HepG2 (cell line): Measurements from ENCODE around the gene FAM193A. TPM values are rescaled to one million over a fixed set of nuclear protein-coding genes. Genes with fewer than 3 reads are reported as not detected.

Experiments
- ATAC-seq: fragments of 200-7000 bp; cut with Tn5 transposase; 3 replicates; pipeline ENCODE4 v1.9.1; 2020; ENCODE audit warnings: mild to moderate bottlenecking, moderate library complexity
- BruUV-seq: library from RNA; stranded (reverse); fragments of 400-500 nt; replicated peaks from 2 replicates; lab custom pipeline; 2021; lab: Mats Ljungman, UMichigan
- CTCF ChIA-PET: fragments of 300-600 bp; formaldehyde crosslinking; extraction: SDS; loops from one replicate; lab custom pipeline; 2021; ENCODE audit warnings: low total read pairs, inconsistent platforms, low intra/inter-chr PET ratio; lab: Yijun Ruan, JAX
- POLR2A ChIA-PET: fragments of 350-600 bp; sonication (Branson Sonifier 250); formaldehyde crosslinking; loops from one replicate; lab custom pipeline; 2020; ENCODE audit warnings: antibody characterized with exemption, inconsistent platforms; lab: Yijun Ruan, JAX
- DNase-seq: peaks from one replicate; pipeline ENCODE4 v3.0.0-alpha.2; 2015; ENCODE audit warnings: low spot score
- FAIRE-seq: peaks from 3 replicates; lab custom pipeline; 2011; peaks lifted over from hg19 to GRCh38; lab: Jason Lieb, UNC
- H2AFZ ChIP-seq: one replicate; pipeline ENCODE4 v1.6.1; 2011; ENCODE audit warnings: low read length, inconsistent platforms
- H3K27ac ChIP-seq: fragments of 300-600 bp; 3 replicates; pipeline ENCODE4 v1.8.0; 2011; ENCODE audit warnings: mixed run types, mild to moderate bottlenecking, mixed read lengths, low read length, inconsistent platforms; ENCODE audit not compliant: insufficient read depth; ENCODE audit errors: extremely low read length
- H3K27me3 ChIP-seq, 2 experiments: fragments of 200-600 bp in 1 of 2; 2 replicates in 1 of 2; 3 replicates in 1 of 2; pipeline versions ENCODE4 v1.6.0 to v1.8.0; 2011; ENCODE audit warnings: low read length in 2 of 2, mild to moderate bottlenecking in 2 of 2, moderate library complexity in 2 of 2, inconsistent platforms in 1 of 2; ENCODE audit not compliant: insufficient read depth in 2 of 2, control insufficient read depth in 1 of 2
- H3K36me3 ChIP-seq, 2 experiments: fragments of 200-600 bp in 1 of 2; replicated peaks in 1 of 2; 2 replicates in 1 of 2; 3 replicates in 1 of 2; pipeline versions ENCODE4 v1.5.1 to v1.8.0; 2011; ENCODE audit warnings: low read length in 2 of 2, inconsistent platforms in 1 of 2; ENCODE audit not compliant: insufficient read depth in 2 of 2, control insufficient read depth in 1 of 2
- H3K4me1 ChIP-seq: 2 replicates; pipeline ENCODE4 v1.5.1; 2012; ENCODE audit warnings: low read length, inconsistent platforms; ENCODE audit not compliant: insufficient read depth
- H3K4me2 ChIP-seq: 2 replicates; pipeline ENCODE4 v1.6.0; 2011; ENCODE audit warnings: low read depth, low read length, inconsistent platforms
- H3K4me3 ChIP-seq, 3 experiments: fragments of 200-600 bp in 1 of 3; sonication (generic), shearing (Covaris generic) in 1 of 3; replicated peaks in 1 of 3; 2 replicates each; pipeline ENCODE4 v1.5.1; 2011 to 2016; ENCODE audit warnings: low read length in 3 of 3, inconsistent platforms in 2 of 3, low read depth in 2 of 3, mild to moderate bottlenecking in 2 of 3, control low read depth in 1 of 3, mixed read lengths in 1 of 3; ENCODE audit not compliant: insufficient read depth in 1 of 3
- H3K79me2 ChIP-seq: one replicate; pipeline ENCODE4 v1.6.1; 2011; ENCODE audit warnings: low read length, inconsistent platforms; ENCODE audit not compliant: insufficient read depth
- H3K9ac ChIP-seq: 2 replicates; pipeline ENCODE4 v1.6.0; 2011; ENCODE audit warnings: mild to moderate bottlenecking, low read depth, low read length, inconsistent platforms; ENCODE audit not compliant: insufficient read depth
- H3K9me3 ChIP-seq: 2 replicates; pipeline ENCODE4 v1.5.1; 2012; ENCODE audit warnings: mild to moderate bottlenecking, low read length
- H4K20me1 ChIP-seq: 2 replicates; pipeline ENCODE4 v1.6.0; 2011; ENCODE audit warnings: inconsistent platforms, mild to moderate bottlenecking, low read length, moderate library complexity; ENCODE audit not compliant: insufficient read depth
- CEBPB ChIP-seq: IDR thresholded peaks from 2 replicates; pipeline ENCODE4 v1.6.1; 2011; ENCODE audit warnings: low read depth, low read length, improper control_type of control experiment, borderline replicate concordance
- CEBPG ChIP-seq: IDR thresholded peaks from 2 replicates; pipeline ENCODE4 v1.6.1; 2016
- IKZF5 ChIP-seq: IDR thresholded peaks from 2 replicates; pipeline ENCODE4 v1.6.1; 2018; ENCODE audit warnings: missing genetic modification reagents, mild to moderate bottlenecking, missing compliant biosample characterization
- POLR2A ChIP-seq, 2 experiments: IDR thresholded peaks; 2 replicates each; pipeline ENCODE4 v1.6.1; 2011; ENCODE audit warnings: low read depth in 2 of 2, low read length in 2 of 2, mild to moderate bottlenecking in 1 of 2, moderate library complexity in 1 of 2; ENCODE audit not compliant: insufficient read depth in 1 of 2
- TRIM24 ChIP-seq: sonication (generic); formaldehyde crosslinking; IDR thresholded peaks from 2 replicates; pipeline ENCODE4 v1.8.0; 2022; ENCODE audit warnings: mild to moderate bottlenecking, missing genetic modification reagents
- XRCC5 ChIP-seq: fragments of 200-400 bp; formaldehyde crosslinking; optimal IDR thresholded peaks from 2 replicates; pipeline ENCODE3; 2017; ENCODE audit warnings: mild to moderate bottlenecking, low read length
- ZNF576 ChIP-seq: sonication (generic); formaldehyde crosslinking; IDR thresholded peaks from 2 replicates; pipeline ENCODE4 v1.4.0; 2020; ENCODE audit warnings: mild to moderate bottlenecking, missing genetic modification reagents
- ZNF766 ChIP-seq: sonication (generic); formaldehyde crosslinking; IDR thresholded peaks from 2 replicates; pipeline ENCODE4 v1.5.0; 2020; ENCODE audit warnings: missing genetic modification reagents, borderline replicate concordance
- ZXDC ChIP-seq: sonication (generic); formaldehyde crosslinking; IDR thresholded peaks from 2 replicates; pipeline ENCODE4 v1.5.0; 2020; ENCODE audit warnings: mild to moderate bottlenecking, missing genetic modification reagents
- WGBS: methylation state at CpG from one replicate; pipeline ENCODE4 v1.1.6; 2017; ENCODE audit warnings: low lambda C conversion rate; 5-methylcytosine and 5-hydroxymethylcytosine counted together
- in situ Hi-C: cut with HindIII; loops from 2 replicates; pipeline ENCODE4 v1.10.0; 2017; ENCODE audit warnings: low pct_unique_long_range_greater_than_20kb; ENCODE audit not compliant: extremely low pct_ligation_motif_present
- intact Hi-C: fragments of 100-400 bp; cut with micrococcal nuclease; formaldehyde crosslinking; loops from one replicate; pipeline ENCODE4 v1.10.0; 2022; ENCODE audit not compliant: unreplicated experiment
- polyA plus RNA-seq, 8 experiments: library from polyadenylated mRNA; depleted of rRNA in 3 of 8; stranded (reverse) in 7 of 8; unstranded in 1 of 8; fragments of >200 nt; fragmentation: Illumina TruSeq in 4 of 8; extraction: Trizol in 4 of 8; gene quantifications; 2 replicates each; pipeline versions ENCODE4 v1.2.1 to v1.2.3, GENCODE V29; 2011 to 2016; ENCODE audit warnings: low read depth in 4 of 8, missing spikeins in 1 of 8, mixed read lengths in 1 of 8; ENCODE audit not compliant: insufficient read depth in 1 of 8
- total RNA-seq, 5 experiments: library from RNA; depleted of rRNA; stranded (reverse); fragments of >200 nt; fragmentation: Illumina TruSeq; extraction: Trizol; gene quantifications; 2 replicates each; pipeline ENCODE4 v1.2.3, GENCODE V29; 2016; ENCODE audit warnings: low read depth in 1 of 5

Gene FAM193A
- total and polyA plus RNA-seq, 2 of the 13 experiments (the other 11 are each of a cell fraction or from before 2014, with no cell fraction given) = 5.7 to 8.7 TPM

- WGBS = 54% methylated on average over 4 of the region's 4 CpGs
- Histone ChIP-seq H3K4me2 (no peak overlapping the region), H3K4me3 (no peak overlapping the region), H3K9me3 (no peaks in the 10 kb centered on the region), H3K27me3 (no peaks in the 10 kb centered on the region), H4K20me1 (peaks cover 50% of the 10 kb centered on the region), H3K9ac (no peak overlapping the region), H3K4me1 (peaks cover 31% of the 10 kb centered on the region), H3K27ac (peak overlapping the region; percentile 8), H2AFZ (no peak overlapping the region), H3K79me2 (peaks cover 97% of the 10 kb centered on the region), H3K36me3 (0 out of 5 replicates have a peak, but pooled peaks cover 0 to 1% of the 10 kb centered on the region in 2 experiments)
- in situ Hi-C loops (no loop called here), intact Hi-C loops (no loop called here)
- no peak for TF ChIP-seq TRIM24
- peak; percentile 40 for TF ChIP-seq CEBPG (CRISPR knock-in tag)
- TF ChIP-seq CEBPB = peak; percentile 36; the same call in 1 of the 2 replicates
- TF ChIP-seq ZNF576 (CRISPR knock-in tag) = no peak
- no peak for TF ChIP-seq IKZF5 (CRISPR knock-in tag)
- TF ChIP-seq ZNF766 (CRISPR knock-in tag) = no peak
- TF ChIP-seq XRCC5 = no peak
- no peak for TF ChIP-seq ZXDC
- TF ChIP-seq POLR2A (IDR thresholded peaks at IDR 0.05; ENCODE audit: insufficient read depth in 1 of 2, low read depth in 2 of 2, low read length in 2 of 2) = no peak
- no TSS peak for BruUV-seq
- ATAC-seq (peak; percentile 60), DNase-seq (no peak), FAIRE-seq (no peak)
- CTCF ChIA-PET = no interaction called here
- POLR2A ChIA-PET = no interaction called here
Observed at GRCh38 chr4:2583517-2583916, 47.1 kb downstream of the FAM193A start.
